Mesothelial cell of epicardium (in vitro differentiated cells): Measurements from ENCODE around the gene EFCAB5. TPM values are rescaled to one million over a fixed set of nuclear protein-coding genes. Genes with fewer than 3 reads are reported as not detected.

Experiments
- DNase-seq, 2 experiments: peaks; one replicate each; pipeline ENCODE4 v3.0.0; 2021; ENCODE audit warnings: low spot score in 2 of 2; ENCODE audit not compliant: unreplicated experiment in 2 of 2
- H3K27ac Mint-ChIP-seq: 2 replicates; pipeline ENCODE4 v1.8.0; 2021; ENCODE audit warnings: mixed read lengths
- H3K27me3 Mint-ChIP-seq: 2 replicates; pipeline ENCODE4 v1.8.0; 2021; ENCODE audit warnings: low read depth, mixed read lengths
- H3K36me3 Mint-ChIP-seq: 2 replicates; pipeline ENCODE4 v1.8.0; 2021; ENCODE audit warnings: mixed read lengths
- H3K4me1 Mint-ChIP-seq: 2 replicates; pipeline ENCODE4 v1.8.0; 2021; ENCODE audit warnings: mixed read lengths
- H3K4me3 Mint-ChIP-seq: 2 replicates; pipeline ENCODE4 v1.8.0; 2021; ENCODE audit warnings: mild to moderate bottlenecking, moderate library complexity, mixed read lengths
- H3K9me3 Mint-ChIP-seq: 2 replicates; pipeline ENCODE4 v1.8.0; 2021; ENCODE audit warnings: mixed read lengths
- total RNA-seq: library from RNA; stranded (reverse); gene quantifications from 3 replicates; pipeline ENCODE4 v1.2.1, GENCODE V29; 2021
- TF ChIP-seq, protein P1 (sequence below): fragments of 200-600 bp; sonication (generic); IDR thresholded peaks from one replicate; pipeline ENCODE4 v1.5.0; 2021; ENCODE audit warnings: antibody characterized with exemption; ENCODE audit not compliant: unreplicated experiment

Gene EFCAB5
- total RNA-seq, 1 donor from 2014 or later = 0.58 TPM

DNA sequence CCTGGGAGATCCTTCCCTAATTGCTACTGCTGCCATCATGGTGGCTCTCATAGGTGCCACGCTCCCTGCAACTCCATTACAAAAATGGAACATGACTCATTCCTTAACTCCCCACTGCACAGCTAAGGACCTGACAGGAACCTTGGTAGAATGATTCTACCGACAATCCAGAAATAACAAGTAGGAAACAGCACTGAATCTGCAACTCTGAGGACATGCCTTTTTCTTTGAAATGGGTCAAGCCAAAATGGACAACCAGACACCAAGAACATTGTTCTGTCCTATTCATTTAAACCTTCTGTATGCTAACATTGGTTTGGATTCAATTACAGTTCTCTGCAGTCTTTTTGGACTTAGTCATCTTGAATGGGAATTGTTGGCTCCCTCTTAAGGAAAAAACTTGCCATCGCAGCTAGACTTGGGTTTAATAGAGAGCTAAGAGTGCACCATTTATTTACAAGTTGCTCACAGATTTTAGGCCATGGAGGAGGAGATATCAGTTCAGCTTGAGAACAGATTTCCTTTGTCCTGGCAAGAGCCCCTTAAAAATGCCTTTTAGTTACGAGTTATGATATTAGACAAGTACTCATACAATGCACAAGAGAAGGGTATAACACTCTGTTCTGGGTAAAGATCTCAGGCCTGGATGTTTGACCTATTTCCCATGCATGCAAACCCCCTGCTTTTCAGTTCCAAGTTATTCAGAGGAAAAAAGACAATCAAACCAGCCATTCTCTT lies 154.2 kb downstream of the EFCAB5 start:
- H3K4me1 Mint-ChIP-seq = peaks cover 2% of the 10 kb centered on the region
- TF ChIP-seq, protein P1, sequence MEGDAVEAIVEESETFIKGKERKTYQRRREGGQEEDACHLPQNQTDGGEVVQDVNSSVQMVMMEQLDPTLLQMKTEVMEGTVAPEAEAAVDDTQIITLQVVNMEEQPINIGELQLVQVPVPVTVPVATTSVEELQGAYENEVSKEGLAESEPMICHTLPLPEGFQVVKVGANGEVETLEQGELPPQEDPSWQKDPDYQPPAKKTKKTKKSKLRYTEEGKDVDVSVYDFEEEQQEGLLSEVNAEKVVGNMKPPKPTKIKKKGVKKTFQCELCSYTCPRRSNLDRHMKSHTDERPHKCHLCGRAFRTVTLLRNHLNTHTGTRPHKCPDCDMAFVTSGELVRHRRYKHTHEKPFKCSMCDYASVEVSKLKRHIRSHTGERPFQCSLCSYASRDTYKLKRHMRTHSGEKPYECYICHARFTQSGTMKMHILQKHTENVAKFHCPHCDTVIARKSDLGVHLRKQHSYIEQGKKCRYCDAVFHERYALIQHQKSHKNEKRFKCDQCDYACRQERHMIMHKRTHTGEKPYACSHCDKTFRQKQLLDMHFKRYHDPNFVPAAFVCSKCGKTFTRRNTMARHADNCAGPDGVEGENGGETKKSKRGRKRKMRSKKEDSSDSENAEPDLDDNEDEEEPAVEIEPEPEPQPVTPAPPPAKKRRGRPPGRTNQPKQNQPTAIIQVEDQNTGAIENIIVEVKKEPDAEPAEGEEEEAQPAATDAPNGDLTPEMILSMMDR = peak; percentile 41
- no peaks in the 10 kb centered on the region for H3K9me3 Mint-ChIP-seq
- no peak for DNase-seq
- no peak overlapping the region for H3K27ac Mint-ChIP-seq
- no peak overlapping the region for H3K4me3 Mint-ChIP-seq
- no peaks in the 10 kb centered on the region for H3K36me3 Mint-ChIP-seq
- peaks cover 23% of the 10 kb centered on the region for H3K27me3 Mint-ChIP-seq

DNA sequence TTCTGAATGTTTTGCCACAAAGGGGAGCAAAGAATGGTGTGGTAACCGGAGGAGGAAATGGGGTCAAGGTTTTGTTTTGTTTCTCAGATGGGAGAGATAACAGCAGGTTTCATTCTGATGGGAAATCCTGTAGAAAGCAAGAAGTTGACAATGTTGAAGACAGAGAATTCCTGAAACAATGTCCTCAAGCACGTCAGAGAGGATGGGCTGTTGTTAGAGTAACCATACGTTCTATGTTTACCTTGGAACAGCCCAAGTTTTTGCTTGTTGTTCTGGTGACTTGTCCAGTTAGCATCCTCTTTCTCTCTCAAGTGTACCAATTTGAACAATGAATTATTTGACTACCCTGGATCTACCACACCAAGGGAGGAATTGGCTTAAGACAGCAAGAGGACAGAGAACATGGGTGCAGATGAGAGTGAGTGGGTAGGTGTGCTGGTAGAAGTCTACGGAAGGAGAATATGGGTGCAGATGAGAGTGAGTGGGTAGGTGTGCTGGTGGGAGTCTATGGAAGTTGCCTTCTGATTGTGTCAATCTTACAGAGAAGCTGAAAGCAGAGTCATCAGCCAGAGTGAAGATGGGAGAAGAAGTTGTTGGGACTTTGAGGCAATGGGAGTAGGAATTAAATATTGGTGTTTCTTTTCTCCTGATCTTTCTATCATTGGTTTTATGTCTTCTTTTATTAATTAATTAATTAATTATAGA lies 160.4 kb downstream of the EFCAB5 start:
- H3K9me3 Mint-ChIP-seq = no peaks in the 10 kb centered on the region
- no peak for DNase-seq
- H3K27me3 Mint-ChIP-seq = peaks cover 3% of the 10 kb centered on the region
- peaks cover 6% of the 10 kb centered on the region for H3K4me1 Mint-ChIP-seq
- no peak overlapping the region for H3K27ac Mint-ChIP-seq
- H3K4me3 Mint-ChIP-seq = no peak overlapping the region
- TF ChIP-seq, protein P1 = no peak
- no peaks in the 10 kb centered on the region for H3K36me3 Mint-ChIP-seq

DNA sequence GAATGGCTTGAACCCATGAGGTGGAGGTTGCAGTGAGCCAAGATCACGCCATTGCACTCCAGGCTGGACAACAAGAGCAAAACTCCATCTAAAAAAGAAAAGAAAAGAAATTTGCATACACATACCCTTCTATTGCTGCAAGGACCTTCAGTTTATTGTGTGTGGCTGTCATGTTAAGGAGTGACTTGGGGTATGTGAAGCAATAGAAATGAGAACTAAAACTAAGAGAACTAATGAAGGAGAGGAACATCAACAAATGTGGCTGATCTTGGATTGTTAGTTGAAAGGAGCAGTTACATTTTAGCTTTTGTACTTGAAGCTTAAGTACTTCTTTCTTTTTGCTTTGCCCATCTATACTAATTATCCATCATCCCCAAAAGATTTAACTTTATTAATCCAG lies 162.5 kb downstream of the EFCAB5 start:
- DNase-seq = no peak
- no peaks in the 10 kb centered on the region for H3K36me3 Mint-ChIP-seq
- H3K4me3 Mint-ChIP-seq = no peak overlapping the region
- no peak overlapping the region for H3K27ac Mint-ChIP-seq
- peaks cover 3% of the 10 kb centered on the region for H3K27me3 Mint-ChIP-seq
- H3K9me3 Mint-ChIP-seq = peaks cover 3% of the 10 kb centered on the region
- TF ChIP-seq, protein P1 = no peak
- peaks cover 6% of the 10 kb centered on the region for H3K4me1 Mint-ChIP-seq

DNA sequence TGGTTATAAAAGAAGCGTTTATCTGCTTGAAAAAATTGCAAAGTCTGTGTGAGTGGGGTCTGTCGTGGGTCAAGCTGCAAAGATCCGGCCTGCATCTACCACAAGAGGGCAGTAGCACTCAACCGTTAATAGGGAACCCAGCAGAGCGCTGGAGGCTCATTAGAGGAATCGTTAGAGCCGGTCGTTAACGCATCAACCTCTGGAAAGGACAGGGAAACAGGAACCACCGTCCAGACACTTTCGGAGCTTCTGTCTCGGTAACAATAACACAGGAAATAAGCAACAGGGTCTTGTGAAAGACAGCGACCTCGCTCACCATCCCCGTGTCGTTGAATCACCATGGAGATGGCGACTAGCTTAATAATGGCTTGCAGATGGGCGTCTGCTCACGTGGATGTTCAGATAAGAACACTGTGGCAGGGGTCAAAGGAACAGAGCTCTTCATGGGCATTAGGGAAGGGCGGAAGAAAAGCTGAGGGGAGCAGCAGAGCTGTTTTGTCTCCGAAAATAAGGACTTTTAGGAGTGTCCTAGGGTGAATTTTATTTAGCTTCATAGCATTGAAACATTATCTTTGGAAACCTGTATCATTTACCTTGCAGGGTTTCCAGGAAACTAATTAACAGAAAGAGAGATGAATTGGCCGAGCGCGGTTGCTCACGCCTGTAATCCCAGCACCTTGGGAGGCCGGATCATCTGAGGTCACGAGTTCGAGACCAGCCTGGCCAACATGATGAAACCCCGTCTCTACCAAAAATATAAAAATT lies 163.3 kb downstream of the EFCAB5 start:
- peaks cover 3% of the 10 kb centered on the region for H3K27me3 Mint-ChIP-seq
- no peaks in the 10 kb centered on the region for H3K36me3 Mint-ChIP-seq
- TF ChIP-seq, protein P1 = peak; percentile 71
- peaks cover 3% of the 10 kb centered on the region for H3K9me3 Mint-ChIP-seq
- DNase-seq = peak; percentile 44 to 73
- peaks cover 6% of the 10 kb centered on the region for H3K4me1 Mint-ChIP-seq
- peak overlapping the region; percentile 73 for H3K27ac Mint-ChIP-seq
- peak overlapping the region; percentile 77 for H3K4me3 Mint-ChIP-seq

DNA sequence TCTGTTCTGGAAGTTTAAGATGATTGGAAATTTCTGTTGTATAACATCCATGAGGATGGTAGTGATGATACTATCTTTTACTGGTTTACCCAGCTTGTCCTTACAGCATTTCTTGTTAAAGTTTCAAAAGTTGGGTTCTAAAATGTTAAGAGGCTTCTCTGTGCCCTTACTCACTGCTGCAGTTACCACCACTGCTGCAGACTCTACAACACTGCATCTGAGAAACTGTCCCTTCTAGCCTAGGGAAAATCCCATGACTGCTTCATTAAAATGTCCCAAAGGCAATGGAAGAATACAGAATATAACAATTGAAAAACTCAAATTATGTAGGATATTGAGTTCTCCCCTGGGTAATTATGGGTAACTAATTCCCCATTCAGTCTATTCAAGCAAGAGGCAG lies 171.4 kb downstream of the EFCAB5 start:
- DNase-seq = no peak
- TF ChIP-seq, protein P1 = no peak
- Mint-ChIP-seq H3K27ac (no peak overlapping the region), H3K27me3 (peaks cover under 1% of the 10 kb centered on the region), H3K4me3 (no peak overlapping the region), H3K9me3 (peaks cover under 1% of the 10 kb centered on the region), H3K36me3 (no peaks in the 10 kb centered on the region), H3K4me1 (peaks cover 10% of the 10 kb centered on the region)
